HG03565 (cell line): ENCODE data around the gene ART3.
A peak's percentile ranks its signal among the peaks of the same experiment; 100 is the strongest.

Source experiments
- ATAC-seq: cut with Tn5 transposase; IDR thresholded peaks from one replicate; pipeline ENCODE4 v1.9.1; 2021; ENCODE audit warnings: mild to moderate bottlenecking, moderate library complexity; ENCODE audit not compliant: unreplicated experiment

Gene ART3

DNA sequence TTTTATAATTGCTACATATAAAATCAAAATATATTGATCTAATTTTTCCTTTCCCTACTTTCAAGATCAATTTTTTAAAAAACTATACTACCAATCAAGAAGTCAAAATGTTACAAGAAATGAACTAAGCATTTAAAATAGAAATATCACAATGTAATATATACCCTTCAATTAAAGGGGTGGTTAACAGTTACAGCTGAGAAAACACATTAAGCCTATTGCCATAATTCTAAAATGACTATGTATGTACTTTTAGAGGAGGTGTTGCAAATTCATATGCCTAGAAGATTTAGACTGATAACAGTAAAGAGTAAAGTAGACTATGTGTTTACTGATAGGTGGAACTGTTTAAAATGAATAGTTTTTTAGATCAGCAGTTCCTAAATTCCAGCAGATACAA, 70.0 kb downstream of the ART3 start:
- ATAC-seq, result no peak

GRCh38 chr4:76147454-76148141, 73.1 kb downstream of the ART3 start:
- peak; percentile 27 for ATAC-seq

DNA sequence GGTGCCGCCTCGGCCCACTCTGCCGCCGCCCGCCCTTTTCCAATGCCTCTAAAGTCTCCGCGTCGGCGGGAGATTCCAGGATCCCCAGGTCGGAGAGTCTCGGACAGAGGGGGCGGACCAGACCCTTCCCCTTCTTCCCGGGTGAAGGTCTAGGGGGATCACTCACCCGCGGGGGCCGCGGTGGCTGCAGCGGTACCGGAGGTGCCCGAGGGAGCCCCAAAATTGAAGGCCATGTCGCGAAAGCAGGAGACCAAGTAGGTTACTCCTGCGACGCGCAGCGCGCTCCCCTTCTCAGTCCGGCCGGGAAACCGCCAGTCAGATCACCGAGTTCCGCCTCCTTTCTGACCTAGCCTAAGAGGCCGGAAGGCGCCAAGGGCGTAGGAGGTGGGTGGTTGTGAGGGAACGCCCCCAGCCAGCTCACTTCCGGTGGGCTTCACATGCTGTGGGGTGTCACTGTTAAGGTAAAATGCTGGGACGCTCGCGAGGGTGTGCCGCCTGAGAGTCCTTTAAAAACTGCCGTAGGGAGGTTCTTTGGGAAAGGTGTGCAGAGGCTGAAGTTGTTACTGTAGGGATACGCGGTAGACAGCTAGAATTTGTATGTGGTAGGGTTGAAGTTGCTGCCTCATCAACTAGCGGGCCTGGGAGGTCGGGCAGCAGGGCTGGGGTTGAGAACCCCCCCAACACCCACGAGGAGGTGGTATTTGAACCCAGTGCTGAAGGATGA, 73.8 kb downstream of the ART3 start, which contains the start of gene NUP54:
NUP54 (minus strand) TSS at position 256 of the 724 bp plus-strand sequence; CDS start at position 233, 23 bp downstream.
- ATAC-seq, result peak; percentile 98

DNA sequence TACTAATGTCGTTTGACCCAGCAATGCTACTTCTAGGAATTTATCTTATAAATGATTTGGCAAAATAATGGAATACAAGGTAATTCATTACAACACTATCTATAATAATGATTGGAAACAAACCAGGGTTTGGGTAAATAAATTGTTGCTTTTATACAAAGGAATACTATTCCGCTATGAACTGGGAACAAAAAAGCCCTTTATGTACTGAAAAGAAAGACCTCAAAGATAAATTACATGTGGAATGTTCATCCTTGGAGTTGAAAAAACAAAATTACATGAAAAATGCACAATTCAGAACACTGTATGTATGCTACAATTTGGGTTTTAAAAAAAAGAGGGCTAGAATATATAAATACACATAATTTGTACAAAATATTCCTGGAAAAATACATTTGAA, 78.8 kb downstream of the ART3 start:
- ATAC-seq, result no peak

GRCh38 chr4:76155979-76156378, 81.5 kb downstream of the ART3 start:
- no peak for ATAC-seq

DNA sequence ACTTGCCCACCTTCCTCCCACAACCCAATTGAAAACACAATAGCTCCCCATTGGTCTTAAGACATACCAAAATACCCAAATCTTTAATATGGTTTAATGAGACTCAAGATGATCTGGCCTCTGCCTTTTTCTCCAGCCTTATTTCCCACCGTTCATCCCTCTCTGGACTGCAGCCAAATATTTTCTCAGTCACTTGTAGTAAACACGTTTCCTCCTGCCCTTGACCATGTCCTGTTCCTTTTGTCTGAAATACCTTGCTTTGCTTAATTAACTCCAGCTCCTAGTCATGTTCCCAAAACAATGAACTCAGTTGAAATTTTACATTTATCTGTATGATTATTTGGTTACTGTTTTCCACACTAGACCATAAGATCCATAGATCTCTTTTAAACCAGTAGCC, 82.1 kb downstream of the ART3 start:
- ATAC-seq, result no peak

- no peak for ATAC-seq
Observed at GRCh38 chr4:76160355-76160754, 85.8 kb downstream of the ART3 start.
